ENCODE data around the gene MGLL. TPM values are rescaled to one million over a fixed set of nuclear protein-coding genes. Genes with fewer than 3 reads are reported as not detected.

MGLL gene
- total RNA-seq, 1 donor from 2014 or later = 11.3 TPM

DNA sequence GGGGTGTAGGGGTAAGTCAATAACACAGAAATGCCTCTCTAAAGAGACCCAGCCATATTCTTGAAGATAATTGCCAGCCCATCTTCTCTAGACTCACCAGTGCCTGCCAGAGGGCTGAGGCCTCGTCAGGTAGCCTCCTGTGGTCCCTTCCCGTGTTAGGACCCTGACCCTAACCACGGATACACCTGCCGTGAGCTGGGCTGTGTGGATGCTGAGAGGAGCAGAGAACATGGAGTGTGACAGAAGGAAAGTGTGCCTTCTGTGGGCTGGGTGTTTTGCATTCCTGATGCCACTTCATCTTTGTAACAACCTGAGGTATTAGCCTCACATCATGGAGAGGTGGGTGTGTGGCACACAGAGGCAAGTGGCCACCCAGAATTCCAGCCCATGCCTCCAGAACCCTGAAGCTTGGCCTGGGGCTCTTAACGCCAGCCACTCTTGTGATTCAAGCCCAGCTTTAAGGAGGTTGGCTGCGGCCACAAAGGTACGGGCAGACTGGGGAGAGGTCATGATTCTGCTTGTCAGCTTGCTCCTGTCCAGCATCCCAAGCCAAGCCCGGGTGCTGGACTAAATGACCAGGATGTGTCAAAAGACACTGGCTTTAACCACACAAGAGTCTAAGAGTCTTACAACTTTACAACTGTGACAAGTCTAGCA lies 170.7 kb downstream of the MGLL start:
- Mint-ChIP-seq H3K4me3 (no peak overlapping the region), H3K4me1 (peaks cover 5% of the 10 kb centered on the region), H3K27me3 (ENCODE audit: low read depth) (no peaks in the 10 kb centered on the region), H3K9me3 (no peaks in the 10 kb centered on the region), H3K27ac (ENCODE audit: unreplicated experiment) (no peak overlapping the region), H3K36me3 (ENCODE audit: low read depth) (no peaks in the 10 kb centered on the region)
- no peak for DNase-seq (ENCODE audit: low read depth, low spot score)
- TF ChIP-seq, protein P1, sequence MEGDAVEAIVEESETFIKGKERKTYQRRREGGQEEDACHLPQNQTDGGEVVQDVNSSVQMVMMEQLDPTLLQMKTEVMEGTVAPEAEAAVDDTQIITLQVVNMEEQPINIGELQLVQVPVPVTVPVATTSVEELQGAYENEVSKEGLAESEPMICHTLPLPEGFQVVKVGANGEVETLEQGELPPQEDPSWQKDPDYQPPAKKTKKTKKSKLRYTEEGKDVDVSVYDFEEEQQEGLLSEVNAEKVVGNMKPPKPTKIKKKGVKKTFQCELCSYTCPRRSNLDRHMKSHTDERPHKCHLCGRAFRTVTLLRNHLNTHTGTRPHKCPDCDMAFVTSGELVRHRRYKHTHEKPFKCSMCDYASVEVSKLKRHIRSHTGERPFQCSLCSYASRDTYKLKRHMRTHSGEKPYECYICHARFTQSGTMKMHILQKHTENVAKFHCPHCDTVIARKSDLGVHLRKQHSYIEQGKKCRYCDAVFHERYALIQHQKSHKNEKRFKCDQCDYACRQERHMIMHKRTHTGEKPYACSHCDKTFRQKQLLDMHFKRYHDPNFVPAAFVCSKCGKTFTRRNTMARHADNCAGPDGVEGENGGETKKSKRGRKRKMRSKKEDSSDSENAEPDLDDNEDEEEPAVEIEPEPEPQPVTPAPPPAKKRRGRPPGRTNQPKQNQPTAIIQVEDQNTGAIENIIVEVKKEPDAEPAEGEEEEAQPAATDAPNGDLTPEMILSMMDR (conservative IDR thresholded peaks at IDR 0.05) = no peak

DNA sequence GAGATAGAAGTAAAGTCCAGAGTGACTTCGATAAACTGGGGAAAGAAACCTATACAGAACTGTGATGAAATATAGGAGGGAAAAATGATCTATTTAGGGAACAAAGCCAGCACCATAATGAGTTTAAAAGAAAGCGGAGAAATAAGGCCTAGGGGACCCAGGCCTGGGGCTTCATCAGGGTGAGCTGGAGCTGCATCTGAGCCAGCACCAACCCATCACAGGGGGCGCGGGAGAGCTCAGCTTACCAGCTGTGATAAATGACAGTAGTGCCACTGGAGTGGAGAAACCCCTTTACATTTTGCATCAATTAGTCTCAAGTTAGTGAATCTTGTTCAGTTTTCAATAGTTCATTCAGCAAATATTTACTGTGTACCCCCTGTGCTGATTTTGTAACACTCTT lies 172.1 kb downstream of the MGLL start:
- no peak for DNase-seq (ENCODE audit: low read depth, low spot score)
- no peaks in the 10 kb centered on the region for H3K27me3 Mint-ChIP-seq (ENCODE audit: low read depth)
- no peaks in the 10 kb centered on the region for H3K4me1 Mint-ChIP-seq
- TF ChIP-seq, protein P1 (conservative IDR thresholded peaks at IDR 0.05) = no peak
- H3K27ac Mint-ChIP-seq (ENCODE audit: unreplicated experiment) = no peak overlapping the region
- H3K9me3 Mint-ChIP-seq = no peaks in the 10 kb centered on the region
- H3K4me3 Mint-ChIP-seq = no peak overlapping the region
- H3K36me3 Mint-ChIP-seq (ENCODE audit: low read depth) = no peaks in the 10 kb centered on the region

DNA sequence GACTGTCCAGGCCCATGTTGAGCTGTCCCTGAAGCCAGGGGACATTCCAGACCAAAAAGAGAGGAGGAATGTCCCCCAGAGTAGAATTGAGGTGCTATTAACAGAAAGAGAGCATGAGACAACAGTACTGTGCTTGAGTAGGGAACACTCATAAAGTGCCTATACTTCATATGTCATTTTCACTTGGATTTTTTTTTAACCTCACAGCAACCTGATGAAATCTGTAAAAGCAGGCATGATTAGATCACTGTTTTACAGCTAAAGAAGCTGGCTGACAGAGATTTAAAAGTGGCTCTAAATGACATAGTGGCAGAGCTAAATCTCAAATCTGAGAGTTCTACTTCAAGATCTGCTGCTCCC lies 174.5 kb downstream of the MGLL start:
- DNase-seq (ENCODE audit: low read depth, low spot score) = no peak
- TF ChIP-seq, protein P1 (conservative IDR thresholded peaks at IDR 0.05) = no peak
- H3K27me3 Mint-ChIP-seq (ENCODE audit: low read depth) = no peaks in the 10 kb centered on the region
- H3K4me1 Mint-ChIP-seq = no peaks in the 10 kb centered on the region
- H3K9me3 Mint-ChIP-seq = no peaks in the 10 kb centered on the region
- H3K4me3 Mint-ChIP-seq = no peak overlapping the region
- H3K27ac Mint-ChIP-seq (ENCODE audit: unreplicated experiment) = no peak overlapping the region
- no peaks in the 10 kb centered on the region for H3K36me3 Mint-ChIP-seq (ENCODE audit: low read depth)

DNA sequence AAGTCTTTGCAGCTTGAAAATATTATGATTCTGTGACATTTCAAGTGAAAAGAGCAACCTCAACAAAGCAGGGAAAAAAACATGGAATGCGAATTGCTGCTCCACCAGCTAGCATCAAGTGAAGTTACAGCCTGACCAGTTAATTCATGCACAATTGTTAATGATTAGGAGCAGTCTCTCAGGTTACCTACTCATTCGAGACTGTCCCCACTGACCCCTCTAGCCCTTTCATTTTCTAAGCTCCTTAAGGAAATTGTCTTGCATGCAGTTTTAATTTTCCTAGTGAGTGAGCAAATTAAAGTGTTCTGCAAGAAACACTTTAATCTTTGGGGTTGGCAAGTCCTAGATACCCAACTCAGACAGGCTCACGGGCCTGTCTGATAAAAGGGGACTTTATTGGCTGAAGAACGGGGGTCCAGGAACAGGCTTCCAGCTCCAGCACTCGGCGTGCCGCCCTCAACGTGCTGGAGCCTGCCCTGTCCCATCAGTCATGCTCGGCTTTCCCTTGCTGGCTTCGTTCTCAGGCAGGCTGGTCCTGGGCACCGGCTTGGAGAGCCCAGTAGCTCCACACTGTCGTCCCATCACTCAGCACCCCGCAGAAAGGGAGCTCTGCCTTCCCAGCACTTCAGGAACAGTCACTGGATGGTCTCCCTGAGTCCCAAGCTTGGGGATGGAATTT lies 175.0 kb downstream of the MGLL start:
- no peak overlapping the region for H3K27ac Mint-ChIP-seq (ENCODE audit: unreplicated experiment)
- H3K9me3 Mint-ChIP-seq = no peaks in the 10 kb centered on the region
- no peaks in the 10 kb centered on the region for H3K27me3 Mint-ChIP-seq (ENCODE audit: low read depth)
- DNase-seq (ENCODE audit: low read depth, low spot score) = no peak
- H3K4me3 Mint-ChIP-seq = no peak overlapping the region
- H3K4me1 Mint-ChIP-seq = no peaks in the 10 kb centered on the region
- TF ChIP-seq, protein P1 (conservative IDR thresholded peaks at IDR 0.05) = no peak
- peaks cover under 1% of the 10 kb centered on the region for H3K36me3 Mint-ChIP-seq (ENCODE audit: low read depth)

DNA sequence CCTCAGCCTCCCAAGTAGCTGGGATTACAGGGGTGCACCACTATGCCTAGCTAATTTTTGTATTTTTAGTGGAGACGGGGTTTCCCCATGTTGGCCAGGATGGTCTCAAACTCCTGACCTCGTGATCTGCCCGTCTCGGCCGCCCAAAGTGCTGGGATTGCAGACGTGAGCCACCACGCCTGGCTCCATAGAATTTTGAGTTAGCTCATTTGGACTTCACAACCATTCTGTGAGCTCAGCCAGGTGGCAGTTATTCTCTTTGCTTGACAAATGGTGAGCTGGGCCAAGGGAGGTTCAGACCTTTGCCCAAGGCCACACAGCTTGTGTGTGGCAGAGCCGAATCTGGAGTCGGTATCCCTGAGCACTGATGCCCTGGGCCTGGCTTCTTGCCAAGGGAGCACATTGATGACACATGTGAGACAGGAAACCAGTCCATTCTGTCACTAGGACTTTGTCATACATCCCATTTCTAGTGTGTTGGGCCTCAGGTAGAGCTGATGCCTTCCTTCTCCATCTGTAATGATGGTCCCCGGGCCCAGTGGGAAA lies 175.7 kb downstream of the MGLL start:
- Mint-ChIP-seq H3K9me3 (no peaks in the 10 kb centered on the region), H3K4me3 (no peak overlapping the region), H3K27me3 (ENCODE audit: low read depth) (no peaks in the 10 kb centered on the region), H3K36me3 (ENCODE audit: low read depth) (peaks cover 2% of the 10 kb centered on the region), H3K4me1 (no peaks in the 10 kb centered on the region), H3K27ac (ENCODE audit: unreplicated experiment) (no peak overlapping the region)
- TF ChIP-seq, protein P1 (conservative IDR thresholded peaks at IDR 0.05) = no peak
- DNase-seq (ENCODE audit: low read depth, low spot score) = no peak
